HG03520 (cell line): Measurements from ENCODE around the gene FCN1.

Experiments
- ATAC-seq: cut with Tn5 transposase; IDR thresholded peaks from one replicate; pipeline ENCODE4 v1.9.1; 2021; ENCODE audit warnings: mild to moderate bottlenecking, moderate library complexity; ENCODE audit not compliant: unreplicated experiment

The FCN1 gene

GRCh38 chr9:134951994-134952393 lies 34.3 kb upstream of the FCN1 start:
- ATAC-seq: no peak

- no peak for ATAC-seq
These were observed 33.7 kb upstream of the FCN1 start for GRCh38 chr9:134951461-134951860.

DNA sequence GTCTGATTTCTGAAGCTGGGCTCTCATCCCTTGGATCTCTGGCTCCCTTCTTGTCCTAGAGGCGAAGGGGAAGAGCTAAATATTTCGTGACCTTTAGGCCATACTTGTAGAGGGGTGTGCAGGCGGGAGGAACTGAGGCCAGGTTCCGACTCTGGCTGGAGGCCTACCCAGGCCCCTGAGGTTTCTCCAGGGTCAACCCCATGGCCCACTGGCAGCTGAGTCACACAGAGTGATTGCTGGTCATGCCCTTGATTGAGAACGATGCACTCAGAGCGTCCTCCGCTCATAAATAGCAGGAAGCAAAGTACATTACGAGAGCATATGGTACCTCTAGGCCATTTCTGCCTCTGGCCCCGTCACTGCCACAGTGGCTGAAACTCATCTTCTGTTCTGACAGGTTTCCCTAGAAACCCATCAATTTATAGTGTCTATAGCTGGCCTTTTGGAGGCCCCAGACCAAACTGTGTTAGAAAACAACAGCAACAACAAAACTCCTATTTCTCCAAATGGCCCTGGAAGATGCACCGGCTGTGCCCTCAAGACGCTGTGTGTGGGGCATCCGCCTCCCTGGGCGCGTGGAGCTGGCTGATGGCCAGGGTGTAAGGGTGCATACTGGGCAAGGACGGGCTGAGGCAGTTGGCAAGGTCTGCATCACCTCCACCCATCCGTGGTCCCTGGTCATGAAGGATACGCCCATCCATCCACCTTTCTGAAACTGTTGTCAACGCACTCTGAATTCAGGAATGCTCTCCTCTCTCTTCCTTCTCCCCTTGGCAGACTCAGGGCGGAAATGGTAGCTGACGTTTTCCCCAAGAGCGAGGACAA lies 32.9 kb upstream of the FCN1 start:
- no peak for ATAC-seq

DNA sequence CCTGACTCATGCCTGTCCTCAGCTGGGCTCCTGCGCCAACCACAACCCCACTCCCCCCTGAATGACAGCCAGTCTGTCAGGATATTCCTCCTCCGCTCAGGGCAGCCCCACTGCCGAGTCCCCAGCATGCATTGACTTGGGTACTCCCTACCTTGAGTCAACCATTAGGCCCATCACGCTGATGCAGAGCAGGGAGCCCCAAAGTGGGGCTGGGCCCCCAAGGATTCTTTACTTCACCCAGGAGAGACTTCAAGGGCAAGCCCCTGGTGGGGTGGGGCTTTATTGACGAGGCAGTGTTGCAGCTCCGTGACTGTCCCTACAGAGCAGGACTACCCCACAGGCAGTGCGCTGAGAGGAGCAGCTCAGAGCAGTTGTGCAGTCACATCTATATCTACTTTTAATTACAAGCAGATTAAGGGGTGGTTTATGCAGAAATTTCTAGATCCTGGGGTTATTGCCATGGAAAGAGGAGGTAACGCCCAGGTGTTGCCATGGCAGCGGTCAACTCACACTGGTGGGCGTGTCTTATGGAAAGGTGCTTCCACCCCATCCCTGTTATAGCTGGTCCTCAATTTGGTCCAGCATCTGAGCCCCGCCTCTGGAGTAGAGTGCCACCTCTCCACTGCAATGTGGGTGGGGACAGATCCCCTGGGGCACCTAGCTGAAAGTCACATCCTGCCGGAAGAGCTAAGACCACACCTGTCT lies 32.1 kb upstream of the FCN1 start:
- ATAC-seq: no peak

DNA sequence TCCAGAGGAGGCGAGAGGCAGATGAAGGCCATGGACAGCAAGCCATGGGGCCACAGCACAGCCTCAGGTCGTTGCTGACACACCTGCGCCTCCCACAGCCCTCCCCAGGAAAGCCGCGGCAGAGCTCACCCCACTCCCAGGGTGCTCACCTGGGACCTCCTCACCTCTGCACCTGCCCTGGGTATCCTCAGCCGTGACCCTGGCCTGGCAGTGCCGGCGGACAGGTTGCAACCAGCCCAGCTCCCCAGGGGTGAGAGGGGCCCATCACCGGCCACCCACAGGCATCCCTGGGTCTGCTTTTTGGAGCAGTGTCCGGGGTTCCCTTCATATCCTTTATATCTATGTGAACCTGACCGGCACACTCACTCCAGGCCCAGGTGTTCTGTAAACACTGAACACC lies 30.4 kb upstream of the FCN1 start:
- ATAC-seq: no peak

DNA sequence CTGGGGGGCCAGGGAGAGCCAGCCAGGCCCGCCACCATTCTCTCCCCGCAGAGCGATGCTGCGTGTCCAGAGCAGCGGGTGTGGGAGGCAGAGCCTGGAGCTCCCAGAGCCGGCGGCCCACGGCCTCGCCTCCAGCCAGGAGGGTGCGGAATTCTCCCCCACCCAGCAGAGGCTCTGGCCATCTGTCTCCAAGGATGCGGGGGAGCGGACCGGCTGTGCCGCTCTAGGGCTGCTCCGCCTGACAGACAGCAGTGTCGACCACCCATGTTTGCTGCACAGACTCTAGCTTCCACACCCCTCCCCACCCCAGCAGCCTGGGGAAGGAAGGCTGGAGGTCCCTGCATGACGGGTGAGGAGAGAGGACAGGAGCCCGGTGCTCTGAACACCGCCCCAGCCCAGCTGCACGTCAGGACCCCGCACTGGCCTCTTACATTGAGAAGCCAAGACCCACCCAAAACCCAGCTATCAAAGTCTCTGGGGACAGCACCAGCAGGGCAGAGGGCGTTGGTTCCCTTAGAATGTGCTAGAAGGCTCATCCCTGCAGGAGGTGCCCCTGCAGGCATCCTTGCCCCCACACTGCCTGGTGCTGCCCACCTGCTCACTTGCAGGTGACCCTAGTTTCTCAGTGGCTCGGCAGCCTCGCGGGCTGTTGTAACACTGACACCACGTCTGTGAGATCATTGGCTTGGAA lies 29.7 kb upstream of the FCN1 start:
- ATAC-seq: no peak

DNA sequence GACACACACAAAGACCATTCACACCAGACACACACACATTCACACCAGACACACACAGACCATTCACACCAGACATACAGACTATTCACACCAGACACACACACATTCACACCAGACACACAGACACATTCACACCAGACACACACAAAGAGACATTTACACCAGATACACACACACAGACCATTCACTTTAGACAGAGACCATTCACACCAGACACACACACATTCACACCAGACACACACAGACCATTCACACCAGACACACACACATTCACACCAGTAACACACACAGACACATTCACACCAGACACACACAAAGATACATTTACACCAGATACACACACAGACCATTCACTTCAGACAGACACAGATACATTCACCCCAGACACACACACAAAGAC lies 29.0 kb upstream of the FCN1 start:
- no peak for ATAC-seq

DNA sequence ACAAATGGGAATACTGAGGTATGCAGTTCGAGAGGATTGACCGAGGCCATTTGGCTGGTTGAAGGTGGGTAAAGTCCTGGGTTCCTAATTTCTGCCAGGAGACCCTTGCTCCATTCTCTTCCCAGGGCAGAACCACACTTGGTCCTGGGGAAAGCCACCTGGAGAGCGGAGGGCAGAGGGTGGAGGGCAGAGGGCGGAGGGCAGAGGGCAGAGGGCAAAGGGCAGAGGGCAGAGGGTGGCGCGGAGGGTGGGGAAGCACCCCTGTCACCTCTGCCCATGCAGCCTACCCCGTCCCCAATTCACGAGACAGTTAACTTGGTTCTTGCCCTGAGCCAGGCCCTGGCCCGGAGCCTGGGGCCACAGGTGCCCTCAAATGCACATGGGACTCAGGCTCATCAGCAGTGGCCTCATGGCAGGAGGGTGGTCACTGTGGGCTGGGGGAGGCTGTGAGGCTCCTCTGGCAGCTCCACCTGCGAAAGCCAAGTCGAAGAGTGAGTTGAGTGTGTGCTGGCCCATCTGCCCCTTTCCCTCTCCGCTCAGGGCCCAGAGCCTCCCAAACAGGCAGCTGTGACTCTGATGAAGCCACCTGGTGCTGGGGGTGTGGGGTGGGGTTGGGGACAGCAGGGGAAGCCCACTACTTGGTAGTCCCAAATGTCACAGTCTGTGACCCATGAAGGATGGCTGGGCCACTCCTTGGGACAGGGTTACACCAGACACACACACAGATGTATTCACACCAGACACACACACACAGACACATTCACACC lies 28.0 kb upstream of the FCN1 start:
- no peak for ATAC-seq

- ATAC-seq: no peak
These were observed 27.2 kb upstream of the FCN1 start for GRCh38 chr9:134944916-134945315.

DNA sequence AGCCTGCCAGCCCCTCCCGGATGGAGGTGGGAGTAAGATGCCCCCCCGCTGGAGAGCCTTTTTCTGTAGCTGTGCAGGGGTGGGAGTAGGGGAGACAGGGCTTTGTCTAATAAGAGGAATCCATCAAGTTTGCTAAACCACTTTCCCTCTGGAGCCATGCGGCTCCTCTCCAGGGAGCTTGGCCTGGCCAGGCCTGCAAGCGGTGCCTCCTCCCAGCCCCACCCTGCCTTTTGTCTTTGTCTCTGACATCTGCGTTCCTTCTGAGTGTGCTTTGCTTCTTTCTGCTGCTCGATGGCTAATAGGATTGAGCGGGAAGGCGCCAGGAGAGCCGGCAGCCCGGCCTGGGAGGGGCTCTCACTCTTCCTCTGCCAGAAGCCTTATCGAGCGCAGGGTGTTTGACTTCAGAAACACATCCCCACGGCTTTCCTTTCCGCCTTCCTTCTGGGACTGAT lies 26.7 kb upstream of the FCN1 start:
- no peak for ATAC-seq

GRCh38 chr9:134943836-134944235 lies 26.1 kb upstream of the FCN1 start:
- ATAC-seq: no peak

DNA sequence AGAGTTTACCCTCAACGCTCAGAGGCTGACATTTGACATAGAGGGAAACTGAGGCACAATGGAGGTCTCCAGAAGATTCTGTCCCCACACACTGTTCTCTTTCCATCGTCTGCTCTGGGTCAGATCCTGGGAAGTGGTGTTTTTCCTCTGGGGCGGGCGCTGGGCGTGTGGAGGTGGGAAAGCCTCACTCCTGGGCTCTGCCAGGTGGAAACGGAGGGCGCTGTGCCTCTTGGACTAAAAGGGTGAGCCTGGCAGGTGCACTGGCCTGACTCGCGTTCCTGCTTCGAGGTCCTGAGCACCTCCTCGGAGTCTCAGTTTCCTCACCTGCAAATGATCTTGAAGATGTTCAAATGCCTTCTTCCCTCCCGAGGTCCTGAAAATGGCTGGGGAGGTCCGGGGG lies 25.7 kb upstream of the FCN1 start:
- no peak for ATAC-seq

- no peak for ATAC-seq
These were observed 25.1 kb upstream of the FCN1 start for GRCh38 chr9:134942788-134943184.

DNA sequence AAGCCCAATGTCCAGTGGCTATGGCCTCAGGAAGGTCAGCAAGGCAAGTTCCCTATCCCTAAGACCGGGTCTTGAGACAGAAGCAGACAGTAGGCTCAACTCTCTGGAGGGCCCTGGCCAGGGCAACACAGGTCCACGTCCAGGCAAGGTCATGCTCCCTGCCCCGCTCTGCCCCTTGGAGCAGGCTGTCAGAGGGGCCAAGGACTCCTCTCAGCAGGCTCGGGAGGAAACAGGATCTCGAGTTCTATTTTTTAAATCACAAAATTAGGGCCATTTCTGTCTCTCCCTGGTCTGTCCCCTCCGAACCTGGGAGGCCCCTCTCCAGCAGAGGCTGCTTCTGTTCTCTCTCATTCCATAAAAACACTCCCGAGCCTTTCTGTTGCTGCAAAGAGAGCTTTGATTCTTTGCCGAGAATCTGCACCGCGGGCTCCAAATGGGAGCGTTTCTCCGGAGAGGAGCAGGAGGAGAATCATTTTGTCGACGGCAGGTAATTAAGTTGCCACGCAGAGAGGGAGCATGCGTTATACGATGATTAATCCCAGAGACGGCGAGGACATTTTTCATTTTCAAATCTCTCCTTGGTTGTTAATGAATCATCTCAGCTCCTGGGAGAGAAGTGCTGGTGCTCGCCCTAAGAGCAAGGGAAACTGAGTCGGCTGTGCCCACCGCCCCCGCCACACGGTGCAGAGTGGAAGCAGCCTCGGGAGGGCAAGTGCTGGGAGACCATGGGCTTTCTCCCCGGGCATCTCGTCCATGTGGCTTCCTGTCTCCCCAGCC lies 24.5 kb upstream of the FCN1 start:
- ATAC-seq: no peak

DNA sequence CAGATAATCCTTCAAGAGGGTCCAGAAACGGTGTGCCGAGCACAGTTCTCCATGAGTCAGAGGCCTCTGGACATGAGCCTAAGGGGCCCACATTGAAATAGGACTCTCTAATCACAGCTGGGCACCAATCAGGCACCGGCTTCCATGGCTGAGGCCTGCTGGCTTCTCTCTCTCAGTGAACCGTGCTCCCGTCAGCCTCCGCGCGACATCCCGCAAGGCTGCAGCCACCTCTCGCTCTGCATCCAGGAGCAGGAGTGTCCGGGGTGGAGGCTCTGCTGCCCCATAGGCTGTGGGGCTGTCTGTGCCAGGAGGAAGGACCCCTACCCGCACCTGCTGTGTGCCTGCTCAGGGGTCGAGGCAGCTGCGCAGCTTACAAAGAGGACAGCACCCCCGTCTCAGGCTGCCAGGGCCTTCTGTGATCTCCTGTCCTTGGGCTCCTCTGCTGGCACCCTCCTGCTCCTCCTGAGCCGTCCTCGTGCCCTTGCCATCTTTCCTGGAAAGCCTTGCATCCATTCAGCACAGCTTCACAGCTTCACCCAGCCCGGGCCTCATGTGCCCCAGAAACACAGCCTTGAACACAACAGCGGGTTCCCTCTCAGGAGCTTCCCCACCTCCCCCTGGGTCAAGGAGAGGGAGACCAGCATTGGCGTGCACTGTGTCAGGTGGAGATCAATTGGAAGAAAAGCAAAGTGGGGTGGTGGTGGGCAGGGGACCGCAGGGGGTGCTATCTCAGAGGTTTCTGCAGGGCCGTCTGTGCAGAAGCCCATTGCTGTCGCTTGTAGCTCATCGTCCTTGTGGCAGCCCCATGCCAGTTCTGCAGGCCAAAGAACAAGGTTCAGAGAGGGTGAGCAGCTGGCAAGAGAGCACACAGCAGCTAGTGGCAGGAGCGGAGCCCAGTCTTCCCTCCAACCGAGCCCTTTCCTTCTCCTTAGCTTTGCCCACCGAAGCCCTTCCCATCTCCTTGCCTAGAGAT lies 22.8 kb upstream of the FCN1 start:
- ATAC-seq: no peak

DNA sequence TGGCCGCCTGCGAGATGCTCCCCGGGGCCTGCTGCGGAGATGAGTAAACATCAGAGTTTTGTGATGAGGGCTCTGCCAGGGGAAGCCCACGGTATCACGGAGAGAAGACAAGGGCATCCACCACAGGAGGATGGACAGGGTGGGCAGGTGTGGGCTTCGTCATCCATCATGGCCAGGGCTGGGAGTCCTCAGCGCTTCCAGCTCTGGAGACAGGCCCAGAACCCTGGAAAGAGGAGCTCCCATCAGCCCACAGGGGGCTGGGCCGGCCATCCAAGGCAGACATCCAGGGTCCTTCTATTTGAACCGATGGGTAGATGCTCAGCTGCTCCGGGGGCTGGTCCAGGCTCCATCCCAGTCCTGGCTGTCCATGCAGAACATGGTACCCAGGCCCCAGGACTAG lies 22.1 kb upstream of the FCN1 start:
- ATAC-seq: no peak

DNA sequence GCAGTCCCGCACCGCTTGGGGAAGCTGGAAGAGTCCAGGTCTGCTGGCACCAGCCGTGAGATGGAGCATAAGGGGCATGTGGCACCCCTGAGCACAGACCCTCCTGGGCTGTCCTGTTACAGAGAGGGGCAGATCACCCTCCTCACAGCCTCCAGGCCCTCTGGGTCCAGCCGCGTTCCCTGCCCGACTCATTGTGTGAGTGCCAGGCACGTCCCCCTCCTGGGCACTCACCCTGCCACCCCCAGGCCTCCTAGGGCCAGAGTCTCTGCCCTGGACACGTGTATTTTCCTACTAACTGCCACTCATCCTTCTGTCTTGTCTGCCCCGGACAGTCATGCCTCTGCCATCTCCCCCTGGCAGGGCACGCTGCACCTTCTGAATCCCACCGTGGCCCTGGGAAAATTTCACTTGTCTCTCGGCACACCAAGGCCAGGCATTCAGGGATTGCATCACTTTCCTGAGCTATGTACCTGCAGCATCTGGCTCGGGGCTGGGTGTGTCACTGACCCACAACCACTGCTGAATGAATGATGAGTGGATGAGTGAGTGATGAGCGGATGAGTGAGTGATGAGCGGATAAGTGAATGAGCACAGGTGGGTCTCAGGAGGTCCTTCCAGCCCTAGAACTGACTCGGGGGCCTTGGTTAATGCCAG lies 21.5 kb upstream of the FCN1 start:
- no peak for ATAC-seq

GRCh38 chr9:134938346-134939079 lies 20.8 kb upstream of the FCN1 start:
- no peak for ATAC-seq
